HG02588 (cell line): ENCODE data around the gene CLASP1.
"Not testable (repeated sequence)": the region's sequence is repeated elsewhere in the genome, so short reads cannot be mapped to it uniquely, and the experiment has no call there.

ENCODE experiments used
- ATAC-seq: cut with Tn5 transposase; IDR thresholded peaks from one replicate; pipeline ENCODE4 v1.9.1; 2021; ENCODE audit warnings: mild to moderate bottlenecking, moderate library complexity; ENCODE audit not compliant: unreplicated experiment

CLASP1 gene

DNA sequence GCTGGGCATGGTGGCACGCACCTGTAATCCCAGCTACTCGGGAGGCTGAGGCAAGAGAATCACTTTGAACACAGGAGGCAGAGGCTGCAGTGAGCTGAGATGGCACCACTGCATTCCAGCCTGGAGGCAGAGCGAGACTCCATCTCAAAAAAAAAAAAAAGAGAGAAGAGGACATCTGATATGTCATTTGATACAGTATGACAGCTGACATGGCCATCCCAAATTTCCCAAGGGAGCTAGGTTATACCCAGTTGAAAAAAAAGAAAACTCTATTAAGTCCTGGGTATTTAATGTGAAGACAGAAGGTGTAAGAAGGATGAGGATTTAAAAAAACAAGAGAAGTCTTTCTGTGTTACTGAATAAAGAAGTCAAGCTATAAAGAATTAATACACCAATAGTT, 23.3 kb downstream of the CLASP1 start:
- ATAC-seq: no peak

DNA sequence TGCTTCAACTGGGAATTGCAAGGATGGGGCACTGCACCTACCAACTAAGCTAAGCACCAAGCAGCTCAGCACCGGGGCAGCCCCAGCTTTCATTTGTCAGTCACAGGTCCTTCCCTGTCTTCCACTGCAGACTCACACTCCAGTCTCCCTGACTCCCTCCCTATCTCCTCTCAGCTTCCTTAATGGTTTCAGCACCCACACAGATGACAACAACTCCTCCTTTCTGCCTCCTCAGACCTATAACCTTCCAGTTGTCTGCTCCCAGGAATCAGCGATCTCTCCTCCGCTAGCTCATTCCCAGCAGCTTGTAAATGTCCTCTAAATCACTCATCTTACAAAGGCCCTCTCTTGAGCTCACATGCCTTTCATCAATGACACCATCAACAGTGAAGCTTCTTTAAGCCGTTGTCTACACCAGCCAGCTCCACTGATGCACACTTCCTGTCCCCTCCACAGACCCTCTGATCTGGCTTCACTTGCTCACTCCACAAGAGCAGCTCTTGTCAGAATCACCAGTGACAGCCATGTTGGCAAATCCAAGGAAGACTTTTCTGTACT, 32.1 kb downstream of the CLASP1 start:
- ATAC-seq: no peak

DNA sequence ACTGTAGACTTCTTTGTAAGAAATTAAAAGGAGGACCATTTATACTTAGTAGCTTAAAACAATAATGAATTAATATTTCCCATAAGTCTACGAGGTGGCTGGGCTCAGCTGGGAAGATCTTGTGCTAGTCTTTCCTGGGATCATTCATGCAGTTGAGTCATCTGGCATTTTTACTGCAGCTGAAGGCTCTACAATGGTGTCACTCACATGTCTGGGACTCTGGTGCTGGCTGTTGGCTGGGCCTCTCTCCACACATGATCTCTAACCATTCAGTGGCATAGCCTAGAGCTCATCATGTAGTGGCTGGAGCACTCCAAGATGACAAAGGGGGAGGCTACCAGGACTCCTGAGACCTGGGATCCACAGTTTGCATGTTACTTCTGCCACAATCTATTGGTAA, 35.5 kb downstream of the CLASP1 start:
- no peak for ATAC-seq

DNA sequence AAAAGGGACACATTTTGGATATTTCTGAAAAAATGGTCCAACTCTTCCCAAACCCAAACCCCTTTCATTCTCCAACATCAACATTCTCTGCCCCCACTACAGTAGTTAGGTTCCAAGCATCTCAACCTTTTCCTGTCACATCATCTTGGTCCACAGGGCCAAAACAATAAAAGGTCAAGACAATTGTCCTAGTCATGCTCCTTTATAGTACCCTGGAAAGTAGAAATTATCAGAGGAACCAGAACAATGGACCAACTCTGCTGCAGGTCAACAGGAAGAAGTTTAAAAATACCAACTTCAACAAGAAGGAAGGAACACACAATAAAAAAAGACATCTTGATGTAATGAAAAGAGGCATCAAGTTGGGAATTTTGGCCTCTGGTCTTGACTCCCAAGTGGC, 36.1 kb downstream of the CLASP1 start:
- ATAC-seq: no peak

- ATAC-seq: no peak
Observed at GRCh38 chr2:121611730-121612705, 37.2 kb downstream of the CLASP1 start.

DNA sequence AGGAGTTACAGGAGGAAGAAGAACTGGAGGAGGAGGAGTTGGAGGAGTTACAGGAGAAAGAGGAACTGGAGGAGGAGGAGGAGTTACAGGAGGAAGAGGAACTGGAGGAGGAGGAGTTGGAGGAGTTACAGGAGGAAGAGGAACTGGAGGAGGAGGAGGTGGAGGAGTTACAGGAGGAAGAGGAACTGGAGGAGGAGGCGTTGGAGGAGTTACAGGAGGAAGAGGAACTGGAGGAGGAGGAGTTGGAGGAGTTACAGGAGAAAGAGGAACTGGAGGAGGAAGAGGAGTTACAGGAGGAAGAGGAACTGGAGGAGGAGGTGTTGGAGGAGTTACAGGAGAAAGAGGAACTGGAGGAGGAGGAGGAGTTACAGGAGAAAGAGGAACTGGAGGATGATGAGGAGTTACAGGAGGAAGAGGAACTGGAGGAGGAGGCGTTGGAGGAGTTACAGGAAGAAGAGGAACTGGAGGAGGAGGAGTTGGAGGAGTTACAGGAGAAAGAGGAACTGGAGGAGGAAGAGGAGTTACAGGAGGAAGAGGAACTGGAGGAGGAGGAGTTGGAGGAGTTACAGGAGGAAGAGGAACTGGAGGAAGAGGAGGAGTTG, 38.1 kb downstream of the CLASP1 start:
- ATAC-seq: not testable (repeated sequence)

- ATAC-seq: not testable (repeated sequence)
Observed at GRCh38 chr2:121610487-121610874, 38.8 kb downstream of the CLASP1 start.

GRCh38 chr2:121608967-121609366, 40.3 kb downstream of the CLASP1 start:
- no peak for ATAC-seq

GRCh38 chr2:121608367-121608766, 40.9 kb downstream of the CLASP1 start:
- ATAC-seq: no peak

GRCh38 chr2:121605820-121606733, 43.2 kb downstream of the CLASP1 start:
- ATAC-seq: no peak

DNA sequence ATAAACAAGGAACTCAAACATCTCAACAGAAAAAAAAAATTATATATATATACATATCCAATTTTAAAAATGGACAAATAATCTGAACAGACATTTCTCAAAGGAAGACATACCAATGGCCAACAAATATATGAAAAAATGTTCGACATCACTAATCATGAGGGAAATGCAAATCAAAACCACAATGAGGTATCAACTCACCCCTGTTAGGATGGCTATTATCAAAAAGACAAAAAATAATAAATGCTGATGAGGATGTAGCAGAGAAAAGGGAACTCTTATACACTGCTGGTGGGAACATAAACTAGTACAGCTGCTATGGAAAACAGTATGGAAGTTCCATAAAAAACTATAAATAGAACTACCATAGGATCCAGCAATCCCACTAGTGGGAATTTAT, 46.1 kb downstream of the CLASP1 start:
- no peak for ATAC-seq

- ATAC-seq: peak; percentile 61
Observed at GRCh38 chr2:121599963-121600651, 49.2 kb downstream of the CLASP1 start.

GRCh38 chr2:121598087-121598486, 51.2 kb downstream of the CLASP1 start:
- no peak for ATAC-seq

DNA sequence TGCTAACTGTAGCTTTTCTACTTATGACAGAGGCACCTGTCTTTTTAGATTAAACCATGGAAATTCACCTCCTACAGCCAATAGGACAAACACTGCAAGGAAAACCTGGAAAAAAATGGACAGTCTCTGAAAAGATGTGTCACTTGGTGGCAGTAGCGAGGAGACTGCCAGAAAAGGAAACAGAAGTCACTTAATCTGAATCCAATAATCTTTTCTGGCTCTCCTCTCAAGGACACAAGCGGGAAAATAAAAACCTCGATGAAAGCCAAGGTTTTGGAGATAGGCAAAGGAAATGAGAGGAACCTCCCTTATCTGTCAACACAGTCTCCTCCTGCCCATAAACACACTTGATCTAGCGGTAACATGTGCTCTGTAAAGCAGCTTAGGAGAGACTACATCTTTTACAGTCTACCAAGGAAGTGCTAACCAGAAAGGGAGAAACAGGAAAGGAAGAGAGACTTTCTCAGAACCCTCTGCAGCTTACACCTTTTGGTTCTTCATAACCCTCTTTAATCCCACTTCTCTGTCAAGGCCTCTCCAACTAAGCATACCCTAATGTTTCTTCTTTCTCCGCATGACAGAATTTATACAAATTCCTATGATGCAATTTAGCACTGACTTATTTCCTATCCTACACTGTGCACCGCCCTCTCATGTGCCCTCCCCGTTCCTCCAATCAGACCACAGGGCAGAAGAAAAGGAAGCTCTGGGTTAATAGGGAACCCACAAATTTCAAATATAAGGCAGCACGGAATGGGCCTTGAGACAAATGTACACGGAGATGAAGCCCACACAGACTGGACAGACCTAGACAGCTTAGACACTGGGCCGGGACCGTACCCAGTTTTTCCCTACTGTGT, 52.8 kb downstream of the CLASP1 start:
- peak; percentile 49 for ATAC-seq

DNA sequence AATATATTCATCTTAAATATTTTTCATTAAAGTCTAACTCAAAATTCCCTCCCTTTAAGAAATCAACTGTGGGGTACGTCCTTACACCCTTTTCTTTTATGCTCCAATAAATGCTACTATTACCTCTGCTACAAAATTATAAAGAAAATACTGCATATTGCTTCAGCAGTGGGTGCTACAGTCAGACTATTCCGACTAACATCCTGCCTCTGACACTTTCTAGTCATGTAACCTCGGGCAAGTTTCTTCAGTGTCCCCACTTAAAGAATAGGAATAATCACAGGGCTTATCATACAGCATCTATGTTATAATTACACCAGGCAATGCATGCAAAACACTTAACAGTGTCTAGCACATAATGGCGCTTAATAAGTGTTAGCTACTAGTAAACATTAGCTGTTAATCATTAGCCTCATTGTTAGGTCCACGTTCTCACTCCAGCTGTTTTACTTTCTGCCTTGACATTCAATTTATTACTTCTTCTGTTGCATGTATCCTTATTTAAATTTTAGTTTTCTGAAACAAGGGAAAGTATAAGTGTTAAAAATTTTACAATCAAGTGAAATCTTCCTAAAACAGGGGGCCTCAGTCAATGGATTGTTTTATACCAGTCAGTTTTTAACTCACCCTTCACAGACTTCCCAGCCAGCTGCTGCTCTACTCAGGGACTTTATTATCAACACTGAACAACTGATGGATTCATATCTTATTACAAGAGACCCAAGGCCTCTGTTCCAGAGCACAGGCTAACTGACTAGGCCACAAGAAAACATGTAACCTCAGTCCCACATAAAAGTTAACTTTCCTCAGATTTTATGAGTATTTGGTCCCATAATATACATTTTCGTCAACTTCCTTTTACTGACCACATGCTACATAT, 54.0 kb downstream of the CLASP1 start:
- ATAC-seq: no peak

GRCh38 chr2:121591199-121591598, 58.1 kb downstream of the CLASP1 start:
- no peak for ATAC-seq

DNA sequence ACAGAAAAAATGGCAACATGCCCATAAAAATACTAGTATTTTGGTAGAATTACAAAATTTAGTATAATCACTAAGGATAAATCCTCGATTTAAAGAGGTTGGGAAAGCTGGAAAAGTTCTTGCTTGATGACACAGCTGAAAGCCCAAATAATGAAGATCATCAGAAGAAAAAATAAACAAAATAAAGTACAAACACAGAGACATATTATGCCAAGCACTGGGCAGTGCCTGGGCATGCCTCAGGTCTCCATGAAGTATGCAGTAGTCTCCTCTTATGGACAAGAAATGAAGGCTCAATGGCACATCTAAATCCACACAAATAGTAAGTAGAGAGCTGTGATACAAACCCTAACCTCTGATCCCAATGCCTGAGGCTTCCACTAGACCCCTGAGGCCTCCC, 60.9 kb downstream of the CLASP1 start:
- no peak for ATAC-seq

GRCh38 chr2:121587131-121587530, 62.1 kb downstream of the CLASP1 start:
- no peak for ATAC-seq
